Heart right ventricle (tissue), 16 donors: ENCODE data around the gene C2. TPM values are rescaled to one million over a fixed set of nuclear protein-coding genes. Genes with fewer than 3 reads are reported as not detected.

Source experiments
- ATAC-seq, 8 donors: fragments of 200-7000 bp; cut with Tn5 transposase; one replicate each; pipeline ENCODE4 v1.9.1; 2020; ENCODE audit warnings: mild to moderate bottlenecking in 8 of 8, moderate library complexity in 8 of 8, moderate number of reproducible peaks in 1 of 8
- DNase-seq, 2 donors: peaks; one replicate each; pipeline ENCODE4 v3.0.0-alpha.2; 2020
- H3K27ac ChIP-seq, 10 donors: fragments of 200-600 bp; sonication (generic) in 2 of 10; one replicate each; pipeline versions ENCODE4 v1.5.0 to v1.8.0; 2020 to 2022; ENCODE audit warnings: mild to moderate bottlenecking in 3 of 10
- H3K27me3 ChIP-seq, 7 donors: fragments of 200-600 bp; one replicate each; pipeline ENCODE4 v1.8.0; 2021 to 2022; ENCODE audit warnings: mild to moderate bottlenecking in 2 of 7
- H3K36me3 ChIP-seq, 9 donors: fragments of 200-600 bp; sonication (generic) in 1 of 9; one replicate each; pipeline versions ENCODE4 v1.5.0 to v1.8.0; 2020 to 2022; ENCODE audit warnings: mild to moderate bottlenecking in 2 of 9
- H3K4me1 ChIP-seq, 9 donors: fragments of 200-600 bp; sonication (generic) in 1 of 9; one replicate each; pipeline versions ENCODE4 v1.5.0 to v1.8.0; 2020 to 2022; ENCODE audit warnings: mild to moderate bottlenecking in 4 of 9
- H3K4me3 ChIP-seq, 10 donors: fragments of 200-600 bp; sonication (generic) in 2 of 10; one replicate each; pipeline versions ENCODE4 v1.5.0 to v1.8.0; 2020 to 2022; ENCODE audit warnings: mild to moderate bottlenecking in 7 of 10, moderate library complexity in 2 of 10
- H3K9me3 ChIP-seq, 11 donors: fragments of 200-600 bp in 10 of 11; sonication (generic) in 2 of 11; one replicate each; pipeline versions ENCODE4 v1.5.0 to v1.8.0; 2013 to 2022; ENCODE audit warnings: mild to moderate bottlenecking in 2 of 11, control low read depth in 1 of 11, moderate library complexity in 1 of 11
- CTCF ChIP-seq, 9 donors: fragments of 200-600 bp; sonication (generic) in 2 of 9; IDR thresholded peaks; one replicate each; pipeline versions ENCODE4 v1.5.0 to v1.8.0; 2021 to 2022; ENCODE audit warnings: antibody characterized with exemption in 9 of 9, mild to moderate bottlenecking in 5 of 9, moderate library complexity in 1 of 9
- WGBS, 2 donors: extraction: QIAGEN DNeasy Blood & Tissue Kit; methylation state at CpG; one replicate each; pipeline ENCODE4 v1.1.7; 2013; ENCODE audit warnings: inconsistent platforms in 1 of 2; 5-methylcytosine and 5-hydroxymethylcytosine counted together
- intact Hi-C, 10 donors: fragments of 100-400 bp; cut with DNase I; formaldehyde crosslinking; loops; one replicate each; pipeline versions ENCODE4 v1.11.1 to v1.14.2; 2022
- polyA plus RNA-seq, 2 donors: library from polyadenylated mRNA; stranded (reverse); fragments of 200-250 nt; gene quantifications; one replicate each; pipeline ENCODE4 v1.2.3, GENCODE V29; 2013
- total RNA-seq, 10 donors: library from RNA; stranded (reverse); fragmentation: NEBNext Ultra II Directional in 3 of 10; extraction: Animal tissue kit (Norgen Biotek cat#: 25700) in 3 of 10; gene quantifications; one replicate each; pipeline versions ENCODE4 v1.2.1 to v1.2.4, GENCODE V29; 2021 to 2023
- donor health status: Arrhythmogenic right ventricular cardiomyopathy.
- donor health status: ischemic (EF 13 %, LVEDD 7.1; RV severe dilation, severe dysfunction).
- donor health status: healthy with polysubstance abuse.
- donor health status: DM: no; HTN: yes; CAD: no.
- donor health status: DM: no; HTN: no; CAD: no.
- donor health status: ischemic (EF 25% LVEDD 6.9; RV normal size, moderate dysfunction).
- donor health status: ischemic (EF 25% LVEDD 5.7; RV mildly dilated, moderate dysfunction).
- donor health status: healthy.
- donor health status: DM: yes; HTN: yes; CAD: no.
- donor health status: Ischemic cardiomyopathy.
- donor health status: ischemic (EF 35%, LVEDD 5.7; RV mildly dilated, moderate dysfunction).
- donor health status: nonischemic (EF 11% LVEDD 7.7; RV severe dilation, severe dysfunction).
- donor health status: DM: yes; HTN: yes; CAD: no.
- donor health status: PGD.
- donor health status: ischemic (EF 29% LVEDD 5.4; RV normal size, mild dysfunction).
- donor health status: nonischemic (EF 23%, LVEDD 6.1; RV moderate dilation, normal function).

The C2 gene
- total and polyA plus RNA-seq, 12 donors, result 1.1 to 63.0 (median 3.7) TPM

GRCh38 chr6:31911826-31912585 is 15.5 kb upstream of the C2 start:
- Histone ChIP-seq H3K27ac (no peak overlapping the region), H3K4me1 (peaks cover 0 to 17% (median 0%) of the 10 kb centered on the region in 9 donors), H3K4me3 (no peak overlapping the region), H3K9me3 (no peaks in the 10 kb centered on the region), H3K27me3 (peaks cover 0 to 4% (median 0%) of the 10 kb centered on the region in 7 donors), H3K36me3 (no peaks in the 10 kb centered on the region)
- 77 to 81% methylated on average over 11 of the region's 11 CpGs for WGBS, 2 donors
- TF ChIP-seq CTCF (IDR thresholded peaks at IDR 0.05), result no peak
- ATAC-seq (no peak), DNase-seq (no peak)
- intact Hi-C loops, result no loop called here

- DNase-seq (no peak), ATAC-seq (no peak)
- Histone ChIP-seq H3K27me3 (peaks cover 0 to 4% (median 0%) of the 10 kb centered on the region in 7 donors), H3K36me3 (no peaks in the 10 kb centered on the region), H3K9me3 (no peaks in the 10 kb centered on the region), H3K4me1 (peaks cover 0 to 9% (median 0%) of the 10 kb centered on the region in 9 donors), H3K4me3 (no peak overlapping the region), H3K27ac (no peak overlapping the region)
- no peak for TF ChIP-seq CTCF (IDR thresholded peaks at IDR 0.05)
- intact Hi-C loops, result no loop called here
Measured at GRCh38 chr6:31915351-31915750, 12.2 kb upstream of the C2 start.

GRCh38 chr6:31915756-31916155 is 11.8 kb upstream of the C2 start:
- DNase-seq, result no peak
- ATAC-seq, result no peak
- 75 to 83% methylated on average over 6 of the region's 6 CpGs for WGBS, 2 donors
- TF ChIP-seq CTCF (IDR thresholded peaks at IDR 0.05), result no peak
- no peaks in the 10 kb centered on the region for H3K9me3 ChIP-seq
- H3K27me3 ChIP-seq, result peaks cover 0 to 3% (median 0%) of the 10 kb centered on the region in 7 donors
- intact Hi-C loops, result no loop called here
- H3K27ac ChIP-seq, result no peak overlapping the region
- no peak overlapping the region for H3K4me3 ChIP-seq
- peaks cover 0 to 9% (median 0%) of the 10 kb centered on the region in 9 donors for H3K4me1 ChIP-seq
- no peaks in the 10 kb centered on the region for H3K36me3 ChIP-seq

GRCh38 chr6:31918069-31918720 is 9.3 kb upstream of the C2 start:
- 76 to 87% methylated on average over 8 of the region's 8 CpGs for WGBS, 2 donors
- Histone ChIP-seq H3K27me3 (no peaks in the 10 kb centered on the region), H3K4me3 (no peak overlapping the region), H3K4me1 (no peaks in the 10 kb centered on the region), H3K27ac (no peak overlapping the region), H3K36me3 (no peaks in the 10 kb centered on the region), H3K9me3 (no peaks in the 10 kb centered on the region)
- TF ChIP-seq CTCF (IDR thresholded peaks at IDR 0.05), result no peak
- intact Hi-C loops, result no loop called here
- ATAC-seq (no peak), DNase-seq (no peak)
